Stimulated activated naive CD8-positive, alpha-beta T cell treated with anti-CD3 and anti-CD28 coated beads, Interleukin-15, amount 100 ng/mL, for 72 hours (primary cell): Measurements from ENCODE around the gene MED27.

Source experiments
- ATAC-seq: fragments of 150-1000 bp; cut with Tn5 transposase; 2 replicates; pipeline ENCODE4 v1.10.0; 2021; ENCODE audit warnings: mild to moderate bottlenecking, moderate library complexity
- DNase-seq, 2 donors: peaks; one replicate each; pipeline ENCODE4 v3.0.0; 2021 to 2022
- H3K27ac Mint-ChIP-seq, 2 donors: one replicate each; pipeline ENCODE4 v1.8.0; 2022; ENCODE audit warnings: mild to moderate bottlenecking in 2 of 2, mixed read lengths in 2 of 2, moderate library complexity in 2 of 2
- H3K27me3 Mint-ChIP-seq: one replicate; pipeline ENCODE4 v1.8.0; 2022; ENCODE audit warnings: mixed read lengths
- H3K4me1 Mint-ChIP-seq: one replicate; pipeline ENCODE4 v1.8.0; 2022; ENCODE audit warnings: mild to moderate bottlenecking, mixed read lengths
- H3K4me3 Mint-ChIP-seq, 2 donors: one replicate each; pipeline ENCODE4 v1.8.0; 2022; ENCODE audit warnings: mild to moderate bottlenecking in 2 of 2, mixed read lengths in 2 of 2, moderate library complexity in 1 of 2
- H3K9me3 Mint-ChIP-seq, 2 donors: one replicate each; pipeline ENCODE4 v1.8.0; 2022; ENCODE audit warnings: mixed read lengths in 2 of 2

Gene MED27

DNA sequence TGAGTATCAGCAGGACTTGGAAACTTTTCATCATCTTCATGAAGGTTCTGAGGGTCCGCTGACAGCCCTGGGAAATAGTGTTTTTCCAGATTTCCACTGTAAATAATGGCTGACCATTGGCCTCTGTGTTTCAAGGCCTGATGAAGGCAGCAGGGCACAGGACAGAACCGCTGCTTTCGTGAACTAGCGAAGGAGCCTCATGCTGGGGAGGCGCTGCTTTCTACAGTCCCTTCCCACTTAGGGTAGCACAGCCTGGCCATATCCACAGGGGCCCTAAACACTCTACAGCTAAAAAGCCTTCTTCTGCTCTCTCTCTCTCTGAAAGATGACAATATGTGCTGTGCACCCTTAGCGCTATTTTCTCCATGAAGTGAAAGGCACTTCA is 118.2 kb downstream of the MED27 start:
- no peaks in the 10 kb centered on the region for H3K9me3 Mint-ChIP-seq
- no peak overlapping the region for H3K27ac Mint-ChIP-seq
- no peaks in the 10 kb centered on the region for H3K27me3 Mint-ChIP-seq
- no peak overlapping the region for H3K4me3 Mint-ChIP-seq
- no peak for DNase-seq
- no peak for ATAC-seq
- no peaks in the 10 kb centered on the region for H3K4me1 Mint-ChIP-seq

DNA sequence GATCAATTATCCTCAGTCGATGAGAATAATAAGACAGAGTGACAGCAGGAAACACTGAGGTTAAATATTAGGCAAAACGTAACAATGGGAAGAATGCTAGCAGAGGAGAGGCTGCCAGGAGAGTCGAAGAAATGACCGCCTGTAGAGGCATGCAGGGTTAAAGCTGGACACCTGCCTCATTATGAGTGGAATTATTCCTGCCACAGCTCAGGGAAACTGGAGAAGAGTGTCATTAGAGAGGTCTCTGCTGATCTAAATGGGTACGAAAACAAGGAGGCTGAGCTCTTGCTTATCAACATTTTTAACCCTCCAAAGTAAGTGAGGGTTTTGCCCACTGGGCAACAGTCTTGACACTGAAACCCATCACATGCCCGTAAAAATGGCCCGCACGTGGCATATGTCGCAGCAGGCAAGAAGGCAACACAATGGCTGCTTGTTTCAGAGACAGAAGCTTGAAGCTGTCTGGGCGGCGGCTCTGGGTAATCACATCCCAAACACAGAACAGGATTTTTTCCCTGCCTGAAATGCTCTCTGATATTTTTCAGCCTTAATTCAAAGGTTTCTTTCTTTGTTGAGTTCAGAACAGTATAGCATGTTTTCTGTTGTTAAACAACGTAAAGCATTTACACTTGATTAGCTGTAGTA is 118.7 kb downstream of the MED27 start:
- ATAC-seq, result no peak
- Mint-ChIP-seq H3K27me3 (no peaks in the 10 kb centered on the region), H3K27ac (no peak overlapping the region), H3K4me3 (no peak overlapping the region), H3K4me1 (no peaks in the 10 kb centered on the region), H3K9me3 (no peaks in the 10 kb centered on the region)
- no peak for DNase-seq

DNA sequence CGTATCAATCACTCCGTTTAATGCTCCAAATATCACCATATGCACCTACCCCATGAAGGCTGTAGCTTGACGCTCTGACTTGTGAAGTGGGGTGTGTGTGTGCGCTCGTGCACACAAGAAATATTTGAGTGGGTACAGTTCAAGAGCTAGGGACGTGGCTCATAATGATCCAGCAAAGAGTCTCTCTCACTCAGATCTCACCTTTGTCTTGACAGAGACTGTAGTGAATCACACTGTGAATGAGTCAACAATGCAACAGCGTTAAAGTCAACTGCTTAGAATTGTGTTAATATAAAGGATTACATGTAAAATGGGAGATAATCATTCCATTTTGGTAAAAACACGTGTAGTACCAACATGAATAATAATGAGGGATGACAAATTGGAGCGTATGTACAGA is 119.4 kb downstream of the MED27 start:
- Mint-ChIP-seq H3K4me1 (no peaks in the 10 kb centered on the region), H3K27me3 (no peaks in the 10 kb centered on the region), H3K9me3 (no peaks in the 10 kb centered on the region), H3K4me3 (no peak overlapping the region), H3K27ac (no peak overlapping the region)
- DNase-seq (no peak), ATAC-seq (no peak)

DNA sequence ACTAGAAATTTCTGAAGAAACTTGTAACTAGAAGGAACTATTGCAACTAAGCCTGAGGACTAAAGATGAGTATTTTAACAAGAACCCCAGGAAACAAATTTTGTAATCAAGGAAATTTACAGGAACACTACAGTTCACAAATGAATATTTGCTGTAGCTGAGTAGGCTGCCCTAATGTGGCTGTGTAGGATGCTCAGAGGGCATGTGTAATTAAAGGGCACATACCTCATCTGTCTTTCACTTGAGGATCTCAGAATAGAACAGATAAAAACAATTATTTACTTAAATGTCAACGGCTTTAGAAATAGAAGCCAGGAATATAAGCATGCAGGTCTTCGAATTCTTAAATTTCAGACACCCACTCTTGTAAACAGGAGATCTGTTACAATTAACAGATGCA is 119.8 kb downstream of the MED27 start:
- ATAC-seq, result no peak
- DNase-seq, result no peak
- H3K4me3 Mint-ChIP-seq, result no peak overlapping the region
- H3K27me3 Mint-ChIP-seq, result no peaks in the 10 kb centered on the region
- no peaks in the 10 kb centered on the region for H3K9me3 Mint-ChIP-seq
- H3K4me1 Mint-ChIP-seq, result no peaks in the 10 kb centered on the region
- no peak overlapping the region for H3K27ac Mint-ChIP-seq

DNA sequence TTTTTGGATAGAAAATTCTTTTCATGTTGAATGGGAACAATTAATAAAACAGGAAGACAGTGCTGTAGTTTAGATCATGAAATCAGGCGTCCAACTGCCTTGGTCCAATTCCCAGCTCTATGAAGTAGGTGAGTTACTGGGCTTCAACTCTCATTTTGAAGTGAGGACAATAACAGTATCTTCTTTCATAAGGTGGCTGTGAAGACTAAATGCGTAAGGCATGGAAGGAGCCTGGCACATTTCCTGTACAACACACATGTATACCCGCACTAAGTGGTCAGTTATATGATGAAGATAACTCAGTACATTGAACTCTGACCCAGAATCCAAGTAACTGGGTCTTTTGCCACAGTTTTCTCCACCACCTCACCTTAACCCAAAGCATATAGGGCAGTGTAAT is 120.6 kb downstream of the MED27 start:
- Mint-ChIP-seq H3K9me3 (no peaks in the 10 kb centered on the region), H3K27me3 (no peaks in the 10 kb centered on the region), H3K27ac (no peak overlapping the region), H3K4me3 (no peak overlapping the region), H3K4me1 (no peaks in the 10 kb centered on the region)
- no peak for DNase-seq
- ATAC-seq, result no peak

DNA sequence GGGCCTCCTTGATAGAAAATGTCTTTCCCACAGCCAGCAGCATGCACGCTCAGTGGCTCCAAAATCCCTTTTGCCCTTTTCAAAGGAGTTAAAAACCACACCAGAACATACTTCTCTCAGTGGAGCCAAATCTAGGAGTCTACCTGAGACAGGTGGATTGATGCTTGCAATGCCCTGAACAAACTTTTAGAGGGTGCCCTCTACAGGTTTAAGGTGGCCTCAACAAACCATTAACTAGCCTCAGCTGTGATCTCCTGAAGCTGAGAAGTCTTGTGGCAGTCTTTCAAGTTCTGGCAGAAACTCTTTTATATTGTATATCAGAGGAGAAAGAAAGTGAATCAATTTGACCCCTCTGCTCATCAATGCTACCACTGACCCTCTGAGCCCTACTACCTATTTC is 125.4 kb downstream of the MED27 start:
- ATAC-seq (no peak), DNase-seq (no peak)
- H3K27ac Mint-ChIP-seq, result no peak overlapping the region

DNA sequence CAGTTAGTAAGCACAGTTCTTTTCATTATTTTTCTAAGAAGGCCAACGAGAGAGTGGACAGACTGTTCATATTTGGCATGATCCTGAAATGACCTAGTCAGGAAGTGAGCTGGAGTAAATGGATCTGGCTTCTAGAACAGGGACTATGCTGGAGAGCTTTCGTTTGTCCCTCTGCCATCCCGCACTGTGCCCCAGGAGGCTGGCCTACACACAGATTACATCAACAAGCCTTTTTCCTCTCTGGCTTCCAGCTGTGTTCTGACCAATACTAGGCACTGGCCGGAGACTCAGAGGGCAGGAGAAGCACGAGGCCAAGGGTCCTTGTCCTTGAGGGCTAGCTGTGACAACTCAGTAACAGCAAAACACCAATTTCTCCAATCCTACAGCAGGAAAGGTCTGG is 127.8 kb downstream of the MED27 start:
- H3K4me1 Mint-ChIP-seq, result no peaks in the 10 kb centered on the region
- H3K4me3 Mint-ChIP-seq, result no peak overlapping the region
- ATAC-seq (no peak), DNase-seq (no peak)
- no peaks in the 10 kb centered on the region for H3K27me3 Mint-ChIP-seq
- H3K9me3 Mint-ChIP-seq, result no peaks in the 10 kb centered on the region
- H3K27ac Mint-ChIP-seq, result no peak overlapping the region

More for the DNA sequence above, 125.4 kb downstream of the MED27 start:
- Mint-ChIP-seq H3K4me1 (no peaks in the 10 kb centered on the region), H3K4me3 (no peak overlapping the region), H3K27me3 (no peaks in the 10 kb centered on the region), H3K9me3 (no peaks in the 10 kb centered on the region)

DNA sequence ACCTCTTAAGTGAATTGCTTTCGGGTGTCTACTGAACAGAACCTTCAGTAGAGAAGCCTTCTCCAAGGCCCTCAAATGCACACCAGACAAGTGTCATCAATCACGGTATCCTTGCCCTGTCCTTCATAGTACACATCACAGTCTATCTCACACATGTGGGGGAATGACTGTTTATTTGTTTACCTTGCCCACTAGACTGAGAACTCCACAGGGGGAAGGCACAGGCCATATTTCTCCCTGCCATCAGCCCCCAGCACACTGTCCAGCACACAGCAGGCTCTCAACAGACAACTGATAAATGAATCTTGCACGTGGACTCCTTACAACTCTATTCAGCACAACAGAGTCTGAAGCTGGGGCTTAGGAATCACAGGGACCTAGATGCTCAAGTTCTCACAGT is 128.5 kb downstream of the MED27 start:
- no peaks in the 10 kb centered on the region for H3K27me3 Mint-ChIP-seq

DNA sequence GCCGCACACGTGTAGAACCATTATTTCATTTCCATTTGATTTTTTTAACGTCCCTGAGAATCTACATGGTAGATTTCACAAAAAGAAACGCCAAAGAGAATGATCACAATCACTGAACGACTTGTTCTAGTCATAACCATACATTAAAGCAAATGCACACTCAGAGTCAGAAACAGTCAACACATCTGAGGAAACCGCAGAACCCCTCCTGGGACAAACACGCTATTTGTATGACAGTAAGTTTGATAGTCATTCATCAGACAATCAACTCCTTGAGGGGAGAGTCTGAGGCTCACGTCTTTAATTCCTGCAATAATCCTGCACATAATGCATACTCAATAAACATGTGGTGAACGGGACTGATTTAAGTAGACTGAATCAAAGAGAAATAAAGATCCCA is 129.2 kb downstream of the MED27 start:
- Mint-ChIP-seq H3K9me3 (no peaks in the 10 kb centered on the region), H3K27me3 (no peaks in the 10 kb centered on the region), H3K4me3 (no peak overlapping the region), H3K4me1 (no peaks in the 10 kb centered on the region), H3K27ac (no peak overlapping the region)
- ATAC-seq, result no peak
- no peak for DNase-seq

More for the DNA sequence above, 128.5 kb downstream of the MED27 start:
- Mint-ChIP-seq H3K9me3 (no peaks in the 10 kb centered on the region), H3K4me1 (no peaks in the 10 kb centered on the region), H3K4me3 (no peak overlapping the region), H3K27ac (no peak overlapping the region)
- ATAC-seq (no peak), DNase-seq (no peak)

DNA sequence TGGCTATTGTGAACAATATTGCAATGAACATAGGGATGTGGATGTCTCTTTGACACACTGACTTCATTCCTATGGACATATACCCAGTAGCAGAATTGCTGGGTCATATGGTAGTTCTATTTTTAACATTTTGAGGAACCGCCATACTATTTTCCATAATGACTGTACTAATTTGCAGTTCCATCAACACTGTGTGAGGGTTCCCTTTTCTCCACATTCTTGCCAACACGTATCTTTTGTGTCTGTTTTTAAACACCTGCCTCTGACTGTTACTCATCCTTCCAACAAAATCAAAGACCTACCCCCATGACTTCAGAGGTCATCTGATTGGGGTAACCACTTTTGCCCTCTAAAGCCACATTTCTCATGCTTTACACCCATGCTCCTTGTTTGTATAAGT is 133.5 kb downstream of the MED27 start:
- Mint-ChIP-seq H3K4me1 (no peaks in the 10 kb centered on the region), H3K4me3 (no peak overlapping the region), H3K27me3 (no peaks in the 10 kb centered on the region), H3K9me3 (no peaks in the 10 kb centered on the region), H3K27ac (no peak overlapping the region)
- no peak for DNase-seq
- no peak for ATAC-seq

DNA sequence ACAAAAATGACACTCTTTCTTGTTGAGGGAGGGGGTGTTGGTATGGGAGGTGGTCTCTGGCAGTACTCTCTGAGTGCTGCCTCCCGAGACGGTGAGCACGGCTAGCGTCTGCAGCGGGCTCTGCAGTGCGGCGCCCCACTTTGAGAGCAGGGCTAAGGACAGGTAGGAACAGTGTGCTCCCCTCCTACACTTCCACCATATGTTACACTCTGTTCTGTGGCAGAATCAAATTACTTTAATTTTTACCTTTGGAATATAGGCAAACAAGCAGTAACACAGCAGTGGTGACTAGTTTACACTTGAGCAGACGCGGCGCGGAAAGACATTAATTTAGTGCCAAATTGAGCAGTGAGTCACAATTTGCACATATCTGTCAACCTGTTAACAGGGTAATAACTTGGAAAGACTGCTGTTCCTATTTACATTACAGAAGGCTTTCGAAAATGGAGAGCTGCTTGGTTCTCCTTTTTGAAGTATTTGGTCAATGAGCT is 136.3 kb downstream of the MED27 start:
- no peaks in the 10 kb centered on the region for H3K4me1 Mint-ChIP-seq
- ATAC-seq, result no peak
- DNase-seq, result no peak
- no peaks in the 10 kb centered on the region for H3K27me3 Mint-ChIP-seq
- no peaks in the 10 kb centered on the region for H3K9me3 Mint-ChIP-seq
- no peak overlapping the region for H3K4me3 Mint-ChIP-seq
- no peak overlapping the region for H3K27ac Mint-ChIP-seq

DNA sequence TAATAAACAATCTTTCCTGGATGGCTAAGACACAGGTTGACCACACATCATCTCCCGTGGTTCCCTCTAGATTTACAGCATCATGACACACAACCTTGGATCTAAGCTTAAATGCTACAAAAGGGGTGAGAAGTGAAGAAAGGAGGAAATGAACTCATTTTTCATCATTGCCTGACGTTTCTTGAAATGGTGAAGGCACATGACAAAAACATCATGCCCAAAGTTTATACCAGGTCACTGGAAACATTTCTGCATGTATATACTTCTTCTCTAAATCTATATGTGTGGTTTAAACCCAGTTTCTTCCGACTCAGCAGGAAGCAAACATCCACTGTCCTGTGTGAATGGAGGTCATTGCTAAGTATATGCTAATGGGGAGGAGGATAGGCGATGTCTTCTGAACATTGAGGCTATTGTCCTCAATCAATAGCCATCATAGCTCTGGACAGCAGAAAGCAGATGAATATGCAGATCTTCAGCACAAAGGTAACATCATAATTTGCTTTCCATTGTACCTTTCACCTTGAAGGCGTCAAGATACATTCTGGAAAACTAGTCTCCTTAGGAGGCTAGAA is 137.4 kb downstream of the MED27 start:
- H3K9me3 Mint-ChIP-seq, result no peaks in the 10 kb centered on the region
- no peaks in the 10 kb centered on the region for H3K4me1 Mint-ChIP-seq
- no peak overlapping the region for H3K4me3 Mint-ChIP-seq
- ATAC-seq (no peak), DNase-seq (no peak)
- no peak overlapping the region for H3K27ac Mint-ChIP-seq
- no peaks in the 10 kb centered on the region for H3K27me3 Mint-ChIP-seq

DNA sequence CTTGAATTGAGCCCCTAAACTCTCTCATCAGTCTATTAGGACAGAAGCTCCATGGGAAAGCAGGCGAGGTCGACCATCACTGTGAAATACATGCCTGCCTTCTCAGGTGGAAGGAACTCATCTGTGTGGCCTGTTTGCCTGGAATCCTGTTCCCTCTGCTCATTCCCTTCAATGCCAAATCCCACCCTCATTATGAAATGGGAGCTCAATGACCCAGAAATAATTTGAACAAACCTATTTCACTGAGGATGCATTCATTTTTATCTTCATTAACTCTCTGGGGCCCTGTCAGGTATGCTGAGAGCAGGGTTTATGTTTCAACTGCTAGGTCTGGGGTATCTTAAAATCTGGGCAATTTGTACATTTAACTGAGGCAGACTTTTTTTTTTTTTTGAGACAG is 142.2 kb downstream of the MED27 start:
- ATAC-seq, result no peak
- no peaks in the 10 kb centered on the region for H3K9me3 Mint-ChIP-seq
- no peaks in the 10 kb centered on the region for H3K4me1 Mint-ChIP-seq
- H3K27ac Mint-ChIP-seq, result no peak overlapping the region
- DNase-seq, result no peak
- H3K4me3 Mint-ChIP-seq, result no peak overlapping the region
- H3K27me3 Mint-ChIP-seq, result no peaks in the 10 kb centered on the region

DNA sequence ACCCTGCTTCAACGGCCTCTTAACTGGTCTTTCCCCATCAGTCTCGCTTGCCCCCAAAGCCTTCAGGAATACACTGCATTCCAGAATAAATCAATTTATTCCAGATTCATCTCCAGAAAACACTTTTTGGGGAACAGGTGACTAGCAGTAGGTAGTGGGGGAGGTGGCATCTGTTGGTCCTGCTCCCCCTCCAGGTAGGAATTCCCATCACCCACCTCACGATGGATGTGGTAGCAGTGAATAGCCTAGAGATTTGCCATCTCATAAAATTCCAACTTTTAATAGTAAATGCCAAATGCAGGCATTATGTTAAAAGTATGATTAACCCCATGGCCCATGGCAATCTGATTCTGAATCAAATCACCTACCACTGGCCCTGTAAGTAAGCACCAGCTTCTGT is 142.7 kb downstream of the MED27 start:
- Mint-ChIP-seq H3K27ac (no peak overlapping the region), H3K4me1 (no peaks in the 10 kb centered on the region), H3K27me3 (no peaks in the 10 kb centered on the region), H3K4me3 (no peak overlapping the region), H3K9me3 (no peaks in the 10 kb centered on the region)
- ATAC-seq (no peak), DNase-seq (no peak)

DNA sequence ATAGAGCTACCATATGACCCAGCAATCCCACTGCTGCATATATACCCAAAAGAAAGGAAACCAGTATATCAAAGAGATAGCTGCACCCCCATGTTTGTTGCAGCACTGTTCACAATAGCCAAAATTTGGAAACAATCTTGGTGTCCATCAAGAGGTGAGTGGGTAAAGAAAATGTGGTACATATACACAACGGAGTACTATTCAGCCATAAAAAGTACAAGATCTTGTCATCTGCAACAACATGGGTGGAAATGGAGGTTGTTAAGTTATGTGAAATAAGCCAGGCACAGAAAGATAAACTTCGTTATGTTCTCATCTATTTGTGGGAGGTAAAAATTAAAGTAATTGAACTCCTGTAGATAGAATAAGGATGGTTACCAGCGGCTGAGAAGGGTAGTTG is 145.0 kb downstream of the MED27 start:
- Mint-ChIP-seq H3K9me3 (no peaks in the 10 kb centered on the region), H3K4me1 (peaks cover 5% of the 10 kb centered on the region), H3K27me3 (no peaks in the 10 kb centered on the region), H3K27ac (no peak overlapping the region), H3K4me3 (no peak overlapping the region)
- ATAC-seq, result no peak
- no peak for DNase-seq

DNA sequence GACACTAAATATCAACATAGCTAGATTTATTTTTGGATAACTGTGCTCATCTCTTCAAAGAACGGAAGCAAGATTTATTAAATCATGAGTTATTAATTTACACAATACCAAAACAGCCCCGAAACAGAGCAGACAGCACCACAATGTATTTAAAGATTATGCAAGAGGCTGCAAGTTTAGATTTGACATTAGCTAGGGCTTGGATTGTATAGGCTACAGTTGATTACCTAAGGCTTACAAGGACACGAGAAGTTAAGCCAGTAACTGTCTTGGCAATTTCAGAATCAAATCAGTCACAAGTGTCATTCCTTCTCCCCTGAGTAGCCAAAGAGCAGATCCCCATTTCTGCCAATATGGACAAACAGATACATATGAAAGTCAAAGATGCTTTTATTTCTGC is 152.6 kb downstream of the MED27 start:
- Mint-ChIP-seq H3K4me3 (no peak overlapping the region), H3K4me1 (peaks cover 15% of the 10 kb centered on the region), H3K27ac (no peak overlapping the region), H3K9me3 (no peaks in the 10 kb centered on the region), H3K27me3 (no peaks in the 10 kb centered on the region)
- ATAC-seq (no peak), DNase-seq (no peak)

DNA sequence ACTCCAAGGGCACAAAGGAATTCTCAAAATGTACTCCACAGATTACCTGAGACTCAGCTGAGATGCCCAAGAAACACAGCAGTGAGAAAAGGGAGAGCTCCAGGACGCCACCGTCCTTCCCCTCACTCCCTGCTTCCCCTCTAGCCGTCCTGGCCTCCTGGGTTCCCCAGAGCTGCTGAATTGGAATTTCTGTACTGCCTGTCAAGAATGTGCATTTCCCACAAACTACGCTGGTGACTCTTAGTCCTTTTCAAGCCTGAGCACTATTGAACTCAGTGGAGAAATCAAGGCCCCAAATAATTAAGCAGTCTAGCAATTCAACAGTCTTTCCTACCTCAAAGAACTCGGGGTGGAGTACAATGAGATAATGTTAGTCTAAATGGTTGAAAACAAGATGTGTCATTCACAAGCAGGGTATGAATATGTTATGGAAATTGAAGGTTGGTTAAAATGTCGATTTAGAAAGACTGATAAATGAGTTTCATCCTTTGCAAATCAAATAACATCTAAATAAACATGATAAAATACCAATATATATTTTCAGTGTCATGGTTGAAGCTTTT is 153.2 kb downstream of the MED27 start:
- H3K4me3 Mint-ChIP-seq, result no peak overlapping the region
- H3K27ac Mint-ChIP-seq, result no peak overlapping the region
- no peaks in the 10 kb centered on the region for H3K9me3 Mint-ChIP-seq
- no peaks in the 10 kb centered on the region for H3K27me3 Mint-ChIP-seq
- peaks cover 14% of the 10 kb centered on the region for H3K4me1 Mint-ChIP-seq
- DNase-seq (no peak), ATAC-seq (no peak)
